Ovary (tissue), 3 donors: ENCODE data around the gene AHR.

Experiments used
- CTCF ChIP-seq, 3 donors: fragments of 450-650 bp in 2 of 3; fragments of 200-600 bp in 1 of 3; IDR thresholded peaks; one replicate each; pipeline versions ENCODE4 v1.5.1 to v1.8.0; 2016 to 2022; ENCODE audit warnings: antibody characterized with exemption in 3 of 3, mild to moderate bottlenecking in 1 of 3
- EP300 ChIP-seq: sonication (generic); formaldehyde crosslinking; IDR thresholded peaks from one replicate; pipeline ENCODE4 v1.6.1; 2017; ENCODE audit warnings: antibody characterized with exemption
- donor health status: DM: no; HTN: no; CAD: no.

- TF ChIP-seq CTCF (IDR thresholded peaks at IDR 0.05) (no peak), EP300 (no peak)
Observed at GRCh38 chr7:17339139-17339538, 40.7 kb downstream of the AHR start.
